Measurements from ENCODE around the gene MRPL2. TPM values are rescaled to one million over a fixed set of nuclear protein-coding genes. Genes with fewer than 3 reads are reported as not detected.
A peak's percentile ranks its signal among the peaks of the same experiment; 100 is the strongest.

The MRPL2 gene
- total and polyA plus RNA-seq, 2 donors (not counting 1 experiment from before 2014, with no cell fraction given): 45.6 to 52.8 TPM

DNA sequence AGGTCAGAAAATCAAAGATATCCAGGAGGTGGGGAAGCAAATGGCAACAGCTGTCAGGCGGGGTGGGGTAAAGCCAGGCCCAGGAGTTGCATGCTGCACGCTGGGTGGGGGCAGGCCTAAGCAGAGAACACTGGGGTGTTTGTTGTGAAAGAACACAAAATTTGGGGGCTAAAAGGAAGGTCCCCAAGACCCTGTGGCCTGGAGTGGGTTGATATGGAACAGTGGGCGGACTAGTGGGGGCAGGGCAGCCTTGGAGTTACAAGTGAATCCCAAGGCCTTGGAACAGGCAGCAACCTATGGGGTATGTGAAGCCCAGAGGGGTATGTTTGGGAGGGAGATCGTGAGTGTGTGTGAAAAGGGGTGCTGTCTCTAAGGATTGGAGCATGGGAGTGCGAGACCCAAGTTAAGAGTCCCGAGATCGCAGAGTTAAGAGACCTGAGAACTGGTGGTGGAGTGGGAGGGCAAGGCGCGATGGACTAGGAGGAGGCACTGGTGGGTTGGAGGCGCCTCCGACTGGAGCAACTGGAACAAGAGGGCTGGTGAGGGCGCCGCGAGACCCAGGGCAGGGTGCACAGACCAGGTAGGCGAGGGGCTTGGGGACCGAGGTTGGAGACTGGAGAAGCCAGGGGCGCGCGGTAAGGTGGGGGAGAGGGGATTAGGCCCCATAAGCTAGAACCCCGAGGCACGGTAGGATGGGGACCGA is 6.2 kb downstream of the MRPL2 start:
- Histone ChIP-seq H3K4me2 (replicated peaks; ENCODE audit: low read depth, low read length, poor library complexity, severe bottlenecking) (peak overlapping the region; percentile 77), H3K79me2 (ENCODE audit: control insufficient read depth, insufficient read depth, low read length) (peaks cover 5% of the 10 kb centered on the region), H4K20me1 (ENCODE audit: control insufficient read depth, insufficient read depth, low read length, poor library complexity, severe bottlenecking) (peaks cover 5% of the 10 kb centered on the region), H3K27me3 (replicated peaks in 1 of 4; ENCODE audit: control extremely low read depth in 1 of 4, control insufficient read depth in 3 of 4, insufficient read depth in 4 of 4, low read length in 3 of 4) (no peaks in the 10 kb centered on the region), H3K9ac (ENCODE audit: low read length) (peak overlapping the region; percentile 77), H3K4me1 (ENCODE audit: control insufficient read depth in 2 of 2, insufficient read depth in 2 of 2, low read length in 2 of 2) (peaks cover 16 to 18% of the 10 kb centered on the region in 2 donors), H3K9me3 (ENCODE audit: control extremely low read depth in 1 of 3, control insufficient read depth in 2 of 3, insufficient read depth in 1 of 3, low read length in 2 of 3) (no peaks in the 10 kb centered on the region), H2AFZ (ENCODE audit: insufficient read depth, low read depth, low read length, poor library complexity, severe bottlenecking) (peak overlapping the region; percentile 81), H3K27ac (ENCODE audit: low read length in 2 of 2) (peak overlapping the region; percentile 73 to 85), H3K4me3 (ENCODE audit: control extremely low read depth in 1 of 5, extremely low read depth in 1 of 5, insufficient read depth in 1 of 5, low read depth in 2 of 5, low read length in 4 of 5) (peak overlapping the region in 4 of 5 experiments; percentile 73 to 84 (median 77)), H3K36me3 (replicated peaks in 1 of 2; ENCODE audit: control extremely low read depth in 1 of 2, control insufficient read depth in 1 of 2, extremely low read depth in 1 of 2, insufficient read depth in 2 of 2, low read length in 1 of 2) (peaks cover 0 to 23% of the 10 kb centered on the region in 2 experiments)
- ChIA-PET POLR2A (interaction anchor here (0.6 to 2.7 kb wide), 7 partner anchors 22 to 307 kb away, joined by 4 to 12 read pairs (median 8); partner anchors contain the start of genes CNPY3, KLHDC3, MEA1 and RRP36), CTCF (interaction anchor here (0.6 to 1.9 kb wide), 2 partner anchors 18 to 38 kb away, joined by 3 to 5 read pairs; no protein-coding TSS in a partner anchor)
- H3K9me3 Mint-ChIP-seq (ENCODE audit: insufficient read depth): no peaks in the 10 kb centered on the region
- H3K4me3 Mint-ChIP-seq: peak overlapping the region; percentile 94
- WGBS (ENCODE audit: insufficient coverage): 16% methylated on average over 22 of the region's 22 CpGs
- TF ChIP-seq, protein P1, sequence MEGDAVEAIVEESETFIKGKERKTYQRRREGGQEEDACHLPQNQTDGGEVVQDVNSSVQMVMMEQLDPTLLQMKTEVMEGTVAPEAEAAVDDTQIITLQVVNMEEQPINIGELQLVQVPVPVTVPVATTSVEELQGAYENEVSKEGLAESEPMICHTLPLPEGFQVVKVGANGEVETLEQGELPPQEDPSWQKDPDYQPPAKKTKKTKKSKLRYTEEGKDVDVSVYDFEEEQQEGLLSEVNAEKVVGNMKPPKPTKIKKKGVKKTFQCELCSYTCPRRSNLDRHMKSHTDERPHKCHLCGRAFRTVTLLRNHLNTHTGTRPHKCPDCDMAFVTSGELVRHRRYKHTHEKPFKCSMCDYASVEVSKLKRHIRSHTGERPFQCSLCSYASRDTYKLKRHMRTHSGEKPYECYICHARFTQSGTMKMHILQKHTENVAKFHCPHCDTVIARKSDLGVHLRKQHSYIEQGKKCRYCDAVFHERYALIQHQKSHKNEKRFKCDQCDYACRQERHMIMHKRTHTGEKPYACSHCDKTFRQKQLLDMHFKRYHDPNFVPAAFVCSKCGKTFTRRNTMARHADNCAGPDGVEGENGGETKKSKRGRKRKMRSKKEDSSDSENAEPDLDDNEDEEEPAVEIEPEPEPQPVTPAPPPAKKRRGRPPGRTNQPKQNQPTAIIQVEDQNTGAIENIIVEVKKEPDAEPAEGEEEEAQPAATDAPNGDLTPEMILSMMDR (IDR thresholded peaks at IDR 0.05): no peak
- TF ChIP-seq EZH2 (IDR thresholded peaks at IDR 0.05; ENCODE audit: borderline replicate concordance, insufficient read depth, low read depth, low read length, poor library complexity, severe bottlenecking): no peak
- peaks cover 30% of the 10 kb centered on the region for H3K4me1 Mint-ChIP-seq
- ATAC-seq (ENCODE audit: low read depth): peak; percentile 4
- H3K27ac Mint-ChIP-seq: peak overlapping the region; percentile 95
- H3K27me3 Mint-ChIP-seq: no peaks in the 10 kb centered on the region
- DNase-seq: no peak
- intact Hi-C loops (cut with micrococcal nuclease): loop anchor here (1.0 to 10.0 kb wide), 2 partner anchors 39 to 478 kb away; partner anchors contain the start of gene KLHDC3

All from B cell (primary cell).